HL-60/S4 treated with retinoic acid at 250 ng/mL for 4 days and 3 days (cell line): Measurements from ENCODE around the gene PUS10.
"Not testable (repeated sequence)": the region's sequence is repeated elsewhere in the genome, so short reads cannot be mapped to it uniquely, and the experiment has no call there.

ENCODE experiments used
- in situ Hi-C: fragments of 300-500 bp; cut with MboI; formaldehyde crosslinking; loops from 2 replicates; pipeline ENCODE4 v1.7.0; 2022; ENCODE audit warnings: low sequenced_read_pairs

The PUS10 gene, protein sequence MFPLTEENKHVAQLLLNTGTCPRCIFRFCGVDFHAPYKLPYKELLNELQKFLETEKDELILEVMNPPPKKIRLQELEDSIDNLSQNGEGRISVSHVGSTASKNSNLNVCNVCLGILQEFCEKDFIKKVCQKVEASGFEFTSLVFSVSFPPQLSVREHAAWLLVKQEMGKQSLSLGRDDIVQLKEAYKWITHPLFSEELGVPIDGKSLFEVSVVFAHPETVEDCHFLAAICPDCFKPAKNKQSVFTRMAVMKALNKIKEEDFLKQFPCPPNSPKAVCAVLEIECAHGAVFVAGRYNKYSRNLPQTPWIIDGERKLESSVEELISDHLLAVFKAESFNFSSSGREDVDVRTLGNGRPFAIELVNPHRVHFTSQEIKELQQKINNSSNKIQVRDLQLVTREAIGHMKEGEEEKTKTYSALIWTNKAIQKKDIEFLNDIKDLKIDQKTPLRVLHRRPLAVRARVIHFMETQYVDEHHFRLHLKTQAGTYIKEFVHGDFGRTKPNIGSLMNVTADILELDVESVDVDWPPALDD

DNA sequence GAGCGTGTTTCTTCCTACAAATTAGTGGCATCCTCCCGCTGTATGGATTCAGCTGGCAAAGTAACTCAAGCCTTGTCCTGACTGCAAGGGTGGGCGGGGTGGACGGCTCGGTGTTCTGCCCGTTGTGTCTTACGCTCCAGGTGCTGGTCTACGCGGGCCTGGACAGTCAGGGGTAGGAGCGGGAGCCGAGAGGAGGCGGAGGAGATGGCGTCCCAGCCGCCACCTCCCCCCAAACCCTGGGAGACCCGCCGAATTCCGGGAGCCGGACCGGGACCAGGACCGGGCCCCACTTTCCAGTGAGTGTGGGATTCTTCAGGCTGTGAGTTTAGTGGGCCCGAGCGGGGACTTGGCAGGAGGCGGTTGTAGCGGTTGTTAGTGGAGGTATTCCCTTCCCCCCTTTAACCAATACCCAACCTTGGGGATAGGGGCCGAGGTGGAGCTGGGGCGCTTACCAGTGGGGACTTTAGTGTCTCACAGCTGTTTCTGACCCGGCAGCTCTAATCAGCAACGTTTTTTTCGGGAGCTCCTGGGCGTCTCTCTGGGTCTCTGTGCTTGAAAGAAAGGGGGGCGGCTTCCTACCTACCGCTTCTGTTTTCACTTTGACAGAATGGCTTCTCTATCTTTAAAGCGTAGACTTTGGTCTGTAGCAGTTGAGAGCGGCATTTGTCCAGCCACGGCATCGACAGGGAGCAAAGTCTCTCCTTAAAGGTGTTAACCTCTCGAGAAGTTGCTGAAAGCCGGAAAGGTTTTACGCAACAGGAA, at the start of gene PUS10, which contains the start of gene PEX13:
TSS of gene PUS10 (minus strand) at position 700 of the 762 bp plus-strand sequence. CDS start 6,365 bp downstream, outside the sequence.
TSS of gene PEX13 (plus strand) at position 165 of the 762 bp plus-strand sequence. CDS start at position 205, 40 bp downstream.
- in situ Hi-C loops: no loop called here

DNA sequence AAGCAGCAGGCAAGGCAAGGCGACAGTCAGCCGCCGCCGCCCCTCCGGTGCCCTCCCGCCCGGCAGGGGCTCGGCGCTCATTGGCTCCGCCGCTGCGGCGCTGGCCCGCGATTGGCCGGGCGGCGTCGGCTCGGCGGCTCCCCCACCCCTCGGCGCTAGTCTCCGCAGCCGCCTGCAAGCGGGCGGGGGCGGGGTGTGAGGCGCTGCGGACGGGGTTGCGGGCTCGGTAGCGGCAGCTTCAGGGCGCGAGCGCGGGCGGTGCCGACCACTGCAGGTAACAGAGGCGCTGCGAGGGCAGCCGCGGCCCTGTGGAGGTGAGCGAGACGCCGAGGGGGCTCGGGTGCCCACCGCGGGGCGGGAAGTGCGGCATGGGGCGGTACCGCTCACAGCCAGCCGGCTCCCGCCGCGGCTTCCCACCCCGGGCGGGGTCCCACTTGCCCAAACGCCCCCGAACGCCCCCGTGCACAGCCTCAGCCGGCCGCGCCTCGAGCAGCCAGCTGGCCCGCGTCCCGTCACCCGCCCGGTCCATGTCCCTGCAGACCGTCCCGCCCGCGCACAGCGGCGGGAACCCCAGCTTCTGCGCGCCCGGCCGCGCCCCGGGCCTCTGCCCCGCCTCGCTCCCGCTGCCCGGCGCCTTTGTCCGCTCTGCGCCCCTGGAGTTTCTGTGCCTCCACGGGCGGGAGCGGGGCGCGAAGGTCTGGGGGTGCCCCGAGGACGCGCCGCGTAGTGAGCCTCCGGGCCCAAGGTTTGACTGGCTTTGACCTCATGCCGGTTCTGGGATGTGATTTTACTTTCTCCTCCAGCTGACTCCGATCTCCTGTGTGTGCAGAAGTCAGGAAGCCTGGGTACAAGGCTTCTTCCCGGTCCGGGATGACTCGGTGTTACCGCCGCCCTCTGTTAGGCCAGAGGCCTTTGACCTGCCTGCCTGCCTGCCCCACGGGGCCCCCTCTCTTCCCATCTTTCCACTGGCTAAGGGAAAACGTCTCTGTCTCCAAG, 48.0 kb upstream of the PUS10 start, which contains the start of gene SANBR:
TSS of gene SANBR (plus strand) at position 158 of the 996 bp plus-strand sequence. CDS start 4,480 bp downstream, outside the sequence.
- in situ Hi-C loops: no loop called here

DNA sequence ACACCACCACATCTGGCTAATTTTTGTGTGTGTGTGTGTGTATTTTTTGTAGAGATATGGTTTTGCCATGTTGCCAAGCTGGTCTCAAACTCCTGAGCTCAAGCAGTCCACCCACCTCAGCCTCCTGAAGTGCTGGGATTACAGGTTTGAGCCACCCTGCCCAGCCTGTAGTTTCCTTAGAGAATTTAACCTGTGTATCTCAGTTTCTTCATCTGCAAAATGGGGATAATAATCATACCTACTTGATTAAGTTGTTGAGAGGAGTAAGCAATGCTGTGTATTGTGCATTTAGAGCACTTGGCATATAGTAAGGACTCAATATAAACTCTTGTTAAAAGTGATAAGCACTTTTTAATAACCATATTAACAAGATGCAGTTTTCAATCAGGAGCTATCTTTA, 41.3 kb upstream of the PUS10 start:
- in situ Hi-C loops: no loop called here

DNA sequence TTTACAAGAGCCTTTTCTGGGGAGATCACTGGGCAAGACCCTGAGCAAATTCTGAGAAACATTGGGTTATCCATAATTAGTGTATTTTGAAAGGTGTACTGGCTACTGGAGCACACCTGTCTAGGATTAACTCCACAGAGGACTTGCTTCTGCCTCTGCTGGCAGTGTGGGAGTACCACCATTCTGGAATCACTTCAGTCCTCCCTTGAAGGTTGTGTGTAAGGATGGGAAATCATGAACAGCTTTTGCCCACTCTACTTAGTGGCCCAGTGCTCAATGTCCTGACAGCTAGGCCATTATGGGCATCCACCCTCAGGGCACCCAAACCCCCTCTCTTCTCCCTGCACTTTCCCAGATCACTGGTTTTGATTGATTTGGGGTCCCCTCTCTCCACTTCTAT, 39.5 kb upstream of the PUS10 start:
- in situ Hi-C loops: no loop called here

DNA sequence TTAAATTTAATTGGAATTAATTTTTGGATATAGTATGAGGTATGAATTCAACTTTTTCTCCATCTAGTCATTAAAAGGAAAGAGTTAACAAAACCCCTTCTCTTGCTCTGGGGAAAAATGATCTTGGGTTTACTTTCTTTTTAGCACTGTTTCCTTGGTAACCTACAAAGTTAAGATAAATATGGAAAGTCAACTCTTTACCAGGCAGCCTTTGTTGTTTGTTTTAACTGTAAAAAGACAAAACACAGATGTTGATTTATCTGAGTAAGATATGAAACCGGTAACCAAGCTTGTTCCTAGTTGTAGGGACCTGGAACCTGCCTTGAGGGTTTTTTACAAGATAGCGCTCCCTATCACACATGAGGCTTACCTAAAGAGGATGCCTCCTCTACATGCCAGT, 37.5 kb upstream of the PUS10 start:
- in situ Hi-C loops: no loop called here

DNA sequence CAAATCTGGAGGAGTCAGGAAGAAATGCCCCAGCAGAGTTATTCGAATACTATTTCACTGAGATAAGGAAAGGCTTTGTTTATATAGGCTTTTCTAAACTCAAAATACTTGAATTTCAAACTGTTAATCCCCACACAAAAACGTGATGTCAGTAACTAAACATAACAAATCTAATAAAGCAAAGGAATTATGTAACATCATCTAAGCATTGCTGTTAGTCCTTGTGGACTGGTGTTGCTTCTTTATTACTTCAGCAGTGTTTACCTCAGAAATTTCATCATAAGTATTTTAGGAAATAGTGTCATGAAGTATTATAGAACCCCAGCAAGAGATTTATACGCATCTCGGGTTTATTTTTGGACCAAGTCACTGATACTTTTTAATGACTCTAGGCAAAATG, 27.9 kb upstream of the PUS10 start:
- in situ Hi-C loops: no loop called here

DNA sequence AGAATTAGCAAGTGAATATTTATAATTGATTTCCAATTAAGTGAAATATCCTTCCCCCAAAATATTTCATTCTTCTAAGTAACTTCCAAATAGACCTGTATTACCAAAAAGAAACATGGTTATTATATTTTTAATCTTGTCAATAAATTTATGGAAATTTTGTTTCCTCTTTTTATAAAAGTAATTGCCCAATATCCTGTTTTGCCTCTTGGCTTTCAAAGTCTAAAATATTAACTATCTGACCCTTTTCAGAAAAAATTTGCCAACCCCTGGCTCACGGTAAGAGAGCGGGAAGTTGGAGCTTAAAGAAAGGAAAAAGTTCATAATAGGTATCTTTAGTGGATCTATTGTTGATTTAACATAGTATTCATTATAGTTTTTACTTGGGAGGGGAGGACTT, 27.2 kb upstream of the PUS10 start:
- in situ Hi-C loops: no loop called here

DNA sequence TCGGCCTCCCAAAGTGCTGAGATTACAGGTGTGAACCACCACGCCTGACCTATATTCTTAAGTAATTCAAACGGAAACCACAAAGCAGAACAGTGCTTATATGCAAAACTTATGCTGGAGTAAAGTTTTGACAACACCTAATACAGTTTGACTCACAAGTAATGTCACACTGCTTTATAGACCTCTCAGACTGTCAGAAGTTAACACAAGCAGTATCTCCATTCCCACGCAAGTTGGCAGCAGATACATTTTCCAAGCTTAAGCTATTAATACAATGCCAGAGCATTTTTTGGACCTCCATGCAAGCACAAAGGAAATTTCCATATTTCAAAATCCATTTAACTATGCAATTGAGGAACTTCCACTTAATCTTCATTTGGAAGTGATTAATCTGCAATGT, 26.6 kb upstream of the PUS10 start:
- in situ Hi-C loops: no loop called here

DNA sequence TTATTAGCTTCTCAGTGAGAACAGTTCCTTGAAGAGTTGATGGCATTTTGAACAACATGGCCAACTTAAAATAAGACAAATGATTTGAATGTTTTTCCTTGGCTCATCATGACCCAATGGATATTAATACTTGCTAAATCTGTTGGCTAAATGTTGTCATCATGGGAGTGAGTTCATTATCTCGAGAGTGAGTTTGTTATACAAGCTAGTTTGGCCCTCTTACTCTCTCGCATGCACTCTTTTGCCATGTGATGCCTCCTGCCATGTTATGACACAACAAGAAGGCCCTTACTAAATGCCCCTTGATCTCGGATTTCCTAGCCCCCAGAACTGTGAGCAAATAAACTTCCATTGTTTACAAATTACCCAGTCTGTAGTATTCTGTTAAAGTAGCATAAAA, 24.8 kb upstream of the PUS10 start:
- in situ Hi-C loops: no loop called here

DNA sequence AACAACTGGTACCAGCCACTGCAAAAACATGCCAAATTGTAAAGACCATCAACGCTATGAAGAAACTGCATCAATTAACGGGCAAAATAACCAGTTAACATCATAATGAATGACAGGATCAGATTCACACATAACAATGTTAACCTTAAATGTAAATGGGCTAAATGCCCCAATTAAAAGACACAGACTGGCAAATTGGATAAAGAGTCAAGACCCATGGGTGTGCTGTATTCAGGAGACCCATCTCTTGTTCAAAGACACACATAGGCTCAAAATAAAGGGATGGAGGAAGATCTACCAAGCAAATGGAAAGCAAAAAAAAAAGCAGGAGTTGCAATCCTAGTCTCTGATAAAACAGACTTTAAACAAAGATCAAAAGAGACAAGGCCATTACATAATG, 18.6 kb upstream of the PUS10 start:
- in situ Hi-C loops: not testable (repeated sequence)

DNA sequence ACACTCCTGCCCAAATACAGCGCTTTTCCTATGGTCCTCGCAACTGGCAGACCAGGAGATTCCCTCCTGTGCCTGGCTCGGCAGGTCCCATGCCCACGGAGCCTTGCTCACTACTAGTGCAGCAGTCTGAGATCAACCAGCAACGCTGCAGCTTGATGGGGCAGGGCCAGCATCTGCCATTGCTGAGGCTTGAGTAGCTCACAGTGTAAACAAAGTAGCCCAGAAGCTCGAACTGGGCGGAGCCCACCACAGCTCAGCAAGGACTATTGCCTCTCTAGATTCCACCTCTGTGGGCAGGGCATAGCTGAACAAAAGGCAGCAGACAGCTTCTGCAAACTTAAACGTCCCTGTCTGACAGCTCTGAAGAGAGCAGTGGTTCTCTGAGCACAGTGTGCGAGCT, 16.5 kb upstream of the PUS10 start:
- in situ Hi-C loops: not testable (repeated sequence)

DNA sequence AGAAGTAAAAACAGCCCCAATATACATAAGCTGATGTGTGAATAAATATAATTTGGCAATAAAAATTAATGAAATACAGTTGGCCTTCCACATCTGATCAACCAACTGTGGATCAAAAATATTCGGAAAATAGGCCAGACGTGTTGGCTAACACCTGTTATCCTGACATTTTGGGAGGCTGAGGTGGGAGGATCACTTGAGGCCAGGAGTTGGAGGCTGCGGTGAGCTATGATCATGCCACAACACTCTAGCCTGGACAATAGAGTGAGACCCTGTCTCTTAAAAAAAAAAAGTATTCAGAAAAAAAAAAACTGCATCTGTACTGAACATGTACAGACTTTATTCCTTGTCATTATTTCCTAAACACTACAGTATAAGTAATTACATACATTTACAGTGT, 11.5 kb upstream of the PUS10 start:
- in situ Hi-C loops: no loop called here

DNA sequence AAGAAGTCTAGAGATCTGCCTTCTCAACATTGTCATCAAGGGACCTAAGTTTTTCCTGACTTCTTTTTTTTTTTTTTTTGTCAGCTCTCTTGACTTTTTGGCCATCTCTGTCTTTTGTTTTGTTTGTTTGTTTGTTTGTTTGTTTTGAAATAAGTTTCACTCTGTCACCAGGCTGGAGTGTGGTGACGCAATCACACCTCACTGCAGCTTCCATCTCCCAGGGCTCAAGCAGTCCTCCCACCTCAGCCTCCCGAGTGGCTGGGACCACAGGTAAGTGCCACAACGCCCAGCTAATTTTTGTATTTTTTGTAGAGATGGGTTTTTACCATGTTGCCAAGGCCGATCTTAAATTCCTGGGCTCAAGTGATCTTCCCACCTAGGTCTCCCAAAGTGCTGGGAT, 5.6 kb upstream of the PUS10 start:
- in situ Hi-C loops: no loop called here

DNA sequence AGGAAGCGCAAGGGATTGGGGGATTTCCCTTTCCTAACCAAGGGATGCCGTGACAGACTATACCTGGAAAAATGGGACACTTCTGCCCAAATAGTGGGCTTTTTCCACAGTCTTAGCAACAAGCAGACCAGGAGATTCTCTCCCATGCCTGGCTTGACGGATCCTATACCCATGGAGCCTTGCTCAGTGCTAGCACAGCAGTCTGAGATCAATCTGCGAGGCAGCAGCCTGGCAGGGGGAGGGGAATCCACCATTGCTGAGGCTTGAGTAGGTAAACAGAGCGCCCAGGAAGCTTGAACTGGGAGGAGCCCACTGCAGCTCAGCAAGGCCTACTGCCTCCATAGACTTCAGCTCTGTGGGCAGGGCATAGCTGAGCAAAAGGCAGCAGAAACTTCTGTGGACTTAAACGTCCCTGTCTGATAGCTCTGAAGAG, 3.2 kb upstream of the PUS10 start:
- in situ Hi-C loops: no loop called here

DNA sequence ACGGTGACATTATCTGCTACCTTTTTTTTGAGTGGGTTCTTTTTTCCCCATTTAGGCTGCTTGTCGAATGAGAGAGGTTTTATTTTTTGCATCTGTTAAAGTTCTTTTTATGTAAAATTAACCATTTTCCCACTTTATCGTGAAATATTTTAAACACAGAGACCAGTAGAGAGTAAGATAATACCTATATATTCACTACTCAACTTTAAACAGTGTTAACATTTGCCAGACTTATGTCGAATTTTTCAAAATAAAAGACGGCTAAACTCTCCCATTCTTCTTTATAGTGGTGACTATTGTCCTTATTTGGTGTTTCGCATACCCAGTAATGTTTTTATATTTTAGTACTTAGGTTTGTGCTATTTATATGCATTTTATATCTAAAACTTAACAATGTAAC, 743 bp upstream of the PUS10 start:
- in situ Hi-C loops: no loop called here

DNA sequence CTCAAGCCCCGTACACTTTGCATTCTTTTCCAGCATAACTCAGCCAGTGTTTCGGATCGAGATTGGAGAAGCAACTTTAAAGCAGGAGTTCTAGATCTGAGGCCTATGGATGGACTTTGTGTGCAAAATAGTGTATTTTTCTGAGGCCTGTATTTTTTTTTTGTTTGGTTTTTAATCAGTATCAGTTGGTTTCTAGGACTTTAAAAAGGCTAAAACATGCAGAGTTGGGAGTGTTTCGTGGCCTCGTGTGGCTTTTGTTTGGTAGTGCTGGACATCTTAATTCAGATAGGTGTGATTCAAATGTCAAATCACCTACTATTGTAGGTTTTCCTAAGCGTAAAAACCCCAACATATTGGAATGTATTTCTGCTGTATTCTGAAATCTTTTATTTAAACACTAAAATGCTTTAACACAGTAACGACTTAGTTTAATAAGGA, 282 bp upstream of the PUS10 start:
- in situ Hi-C loops: no loop called here

DNA sequence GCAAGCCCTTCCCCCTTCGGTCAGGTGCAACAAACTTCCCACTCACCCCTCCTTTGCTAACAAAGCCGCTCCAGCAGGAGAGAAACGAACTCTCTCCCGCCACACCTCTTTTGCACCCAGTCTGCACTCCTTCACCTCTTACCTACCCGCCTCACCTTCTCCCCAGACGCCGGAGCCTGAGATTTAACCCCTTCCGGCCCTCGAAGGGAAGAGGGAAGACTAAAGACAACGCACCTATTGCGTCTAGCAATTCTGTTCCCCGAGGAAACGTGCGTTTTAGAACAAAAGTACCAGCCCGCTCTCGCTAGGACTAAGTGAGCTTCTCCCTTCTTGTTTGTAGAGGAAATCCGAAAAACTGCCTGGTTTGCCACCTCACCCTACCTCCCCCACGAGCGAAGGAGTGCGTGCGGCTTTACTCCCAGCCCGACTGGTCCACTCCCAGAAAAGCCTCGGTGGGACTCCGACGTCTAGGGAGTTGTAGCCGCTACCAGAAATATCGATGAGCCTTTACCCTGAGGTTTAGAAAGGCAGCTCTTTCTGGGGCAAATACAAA, 976 bp downstream of the PUS10 start:
- in situ Hi-C loops: no loop called here

DNA sequence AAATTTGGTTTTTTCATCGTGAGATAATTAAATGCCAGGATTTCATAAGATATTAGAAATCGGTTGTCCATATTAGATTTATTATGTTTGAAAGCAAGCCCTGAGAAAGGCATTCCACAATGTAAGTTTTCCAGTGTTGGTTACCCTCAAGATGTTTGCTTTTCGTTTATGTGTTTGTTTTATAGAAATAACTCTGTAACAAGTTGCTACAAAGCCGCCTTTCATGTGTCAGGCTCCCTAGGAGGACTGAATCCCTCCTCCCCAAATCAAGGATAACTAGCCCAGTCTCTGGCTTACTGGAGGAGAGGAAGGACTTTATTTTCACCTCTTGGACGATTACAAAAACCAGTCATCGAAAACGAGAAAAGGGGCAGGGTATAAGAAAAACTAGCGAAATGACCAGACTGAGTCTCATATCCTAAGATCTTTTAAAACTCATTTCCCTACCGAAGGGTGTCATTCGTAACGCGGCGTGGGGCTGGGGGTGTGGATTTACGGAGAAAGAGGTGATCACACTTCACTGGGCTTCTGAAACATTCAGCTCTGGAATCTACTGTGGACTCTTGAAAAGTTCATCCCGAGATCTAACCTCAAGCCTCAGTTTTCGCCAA, 1.6 kb downstream of the PUS10 start:
- in situ Hi-C loops: no loop called here

DNA sequence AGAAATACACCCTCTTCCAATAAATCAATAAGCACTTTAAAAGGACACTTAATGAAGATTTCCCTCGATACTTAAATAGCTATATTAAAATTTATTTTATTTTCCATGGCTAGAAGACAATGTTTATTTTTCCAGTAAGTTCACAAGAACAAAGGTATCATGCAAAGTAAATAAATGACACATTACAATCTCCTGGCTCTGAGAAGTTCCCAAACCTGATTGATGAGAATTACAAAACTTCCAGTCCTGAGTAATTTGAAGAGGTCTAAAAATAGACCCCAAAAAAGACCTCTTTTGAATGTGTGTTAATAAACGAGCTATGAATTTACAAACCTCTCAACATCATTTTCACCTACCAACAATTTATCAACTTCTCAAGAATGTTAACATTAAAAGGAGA, 2.1 kb downstream of the PUS10 start:
- in situ Hi-C loops: no loop called here

DNA sequence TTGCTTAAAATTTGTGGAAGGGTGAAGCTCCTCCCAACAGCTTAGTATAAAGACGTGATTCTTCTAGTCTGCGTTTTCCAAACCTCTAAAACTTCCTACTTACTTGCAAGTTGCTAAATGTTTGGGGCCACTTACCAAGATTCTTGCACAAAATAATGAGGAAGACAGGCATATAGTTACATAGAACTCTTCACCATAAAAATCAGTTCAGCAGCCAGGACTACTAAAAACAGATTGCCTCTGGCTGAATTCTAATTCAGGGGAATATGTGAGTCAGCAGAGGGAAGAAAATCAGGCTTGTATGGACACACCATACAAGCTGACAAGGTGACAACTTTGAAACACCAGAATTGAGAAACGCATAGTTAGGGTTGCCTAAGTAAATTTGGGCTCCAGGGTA, 3.3 kb downstream of the PUS10 start:
- in situ Hi-C loops: no loop called here
